ENCODE data around the gene ADAMTSL2.

- TF ChIP-seq, protein P1, sequence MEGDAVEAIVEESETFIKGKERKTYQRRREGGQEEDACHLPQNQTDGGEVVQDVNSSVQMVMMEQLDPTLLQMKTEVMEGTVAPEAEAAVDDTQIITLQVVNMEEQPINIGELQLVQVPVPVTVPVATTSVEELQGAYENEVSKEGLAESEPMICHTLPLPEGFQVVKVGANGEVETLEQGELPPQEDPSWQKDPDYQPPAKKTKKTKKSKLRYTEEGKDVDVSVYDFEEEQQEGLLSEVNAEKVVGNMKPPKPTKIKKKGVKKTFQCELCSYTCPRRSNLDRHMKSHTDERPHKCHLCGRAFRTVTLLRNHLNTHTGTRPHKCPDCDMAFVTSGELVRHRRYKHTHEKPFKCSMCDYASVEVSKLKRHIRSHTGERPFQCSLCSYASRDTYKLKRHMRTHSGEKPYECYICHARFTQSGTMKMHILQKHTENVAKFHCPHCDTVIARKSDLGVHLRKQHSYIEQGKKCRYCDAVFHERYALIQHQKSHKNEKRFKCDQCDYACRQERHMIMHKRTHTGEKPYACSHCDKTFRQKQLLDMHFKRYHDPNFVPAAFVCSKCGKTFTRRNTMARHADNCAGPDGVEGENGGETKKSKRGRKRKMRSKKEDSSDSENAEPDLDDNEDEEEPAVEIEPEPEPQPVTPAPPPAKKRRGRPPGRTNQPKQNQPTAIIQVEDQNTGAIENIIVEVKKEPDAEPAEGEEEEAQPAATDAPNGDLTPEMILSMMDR (conservative IDR thresholded peaks at IDR 0.05) = no peak
- TF ChIP-seq ZFX (IDR thresholded peaks at IDR 0.05) = no peak
Measured at GRCh38 chr9:133531293-133531692, 3.2 kb upstream of the ADAMTSL2 start.
